Measurements from ENCODE around the gene EGFL7.

GRCh38 chr9:136623842-136624183 lies 38.9 kb upstream of the EGFL7 start:
- TF ChIP-seq CTCF (IDR thresholded peaks at IDR 0.05) (no peak), POLR2A (IDR thresholded peaks at IDR 0.05) (no peak)
